ENCODE data around the gene FKBP9. TPM values are rescaled to one million over a fixed set of nuclear protein-coding genes. Genes with fewer than 3 reads are reported as not detected.

The FKBP9 gene
- total RNA-seq, 1 experiment from 2014 or later: 167 TPM

Other genes with a start within 250 kb of the FKBP9 start
- 49.4 and 63.6 TPM in 2 replicates for gene KBTBD2, start 65.7 kb upstream of the FKBP9 start, total RNA-seq (2014; rRNA removed; shearing (Covaris generic))
- gene NT5C3A, start 105.3 kb downstream of the FKBP9 start, total RNA-seq (2014; rRNA removed; shearing (Covaris generic)): 41.2 and 51.6 TPM in 2 replicates
- gene RP9, start 152.0 kb downstream of the FKBP9 start, total RNA-seq (2014; rRNA removed; shearing (Covaris generic)): 15.8 and 24.9 TPM in 2 replicates
- gene BBS9, start 172.1 kb downstream of the FKBP9 start, total RNA-seq (2014; rRNA removed; shearing (Covaris generic)): 14.7 and 14.9 TPM in 2 replicates

Measured in H4 (cell line).